HL-60/S4 treated with retinoic acid at 250 ng/mL for 4 days and 3 days (cell line): ENCODE measurements around the gene PSMD3.

ENCODE experiments used
- in situ Hi-C: fragments of 300-500 bp; cut with MboI; formaldehyde crosslinking; loops from 2 replicates; pipeline ENCODE4 v1.7.0; 2022; ENCODE audit warnings: low sequenced_read_pairs

PSMD3 gene

GRCh38 chr17:40020146-40020545 is 39.5 kb downstream of the PSMD3 start:
- in situ Hi-C loops = loop anchor here (10.0 kb wide), 2 partner anchors 145 to 275 kb away; no protein-coding TSS in a partner anchor

GRCh38 chr17:40021451-40021971 is 40.9 kb downstream of the PSMD3 start:
- in situ Hi-C loops = loop anchor here (10.0 kb wide), 2 partner anchors 143 to 273 kb away; no protein-coding TSS in a partner anchor

GRCh38 chr17:40022497-40022896 is 41.9 kb downstream of the PSMD3 start:
- in situ Hi-C loops = loop anchor here (10.0 kb wide), 2 partner anchors 142 to 272 kb away; no protein-coding TSS in a partner anchor

GRCh38 chr17:40022961-40023541 is 42.4 kb downstream of the PSMD3 start:
- in situ Hi-C loops = loop anchor here (10.0 kb wide), 2 partner anchors 142 to 272 kb away; no protein-coding TSS in a partner anchor

- in situ Hi-C loops = loop anchor here (10.0 kb wide), 2 partner anchors 141 to 271 kb away; no protein-coding TSS in a partner anchor
Measured at GRCh38 chr17:40023590-40024292, 43.1 kb downstream of the PSMD3 start.

- in situ Hi-C loops = loop anchor here (10.0 kb wide), 2 partner anchors 140 to 270 kb away; no protein-coding TSS in a partner anchor
Measured at GRCh38 chr17:40024901-40025300, 44.3 kb downstream of the PSMD3 start.

- in situ Hi-C loops = loop anchor here (10.0 kb wide), 2 partner anchors 139 to 269 kb away; no protein-coding TSS in a partner anchor
Measured at GRCh38 chr17:40025559-40025958, 45.0 kb downstream of the PSMD3 start.

GRCh38 chr17:40025991-40026815 is 45.6 kb downstream of the PSMD3 start:
- in situ Hi-C loops = loop anchor here (10.0 kb wide), 2 partner anchors 139 to 269 kb away; no protein-coding TSS in a partner anchor

- in situ Hi-C loops = loop anchor here (10.0 kb wide), 2 partner anchors 138 to 268 kb away; no protein-coding TSS in a partner anchor
Measured at GRCh38 chr17:40026816-40027613, 46.4 kb downstream of the PSMD3 start.

- in situ Hi-C loops = loop anchor here (10.0 kb wide), 2 partner anchors 137 to 267 kb away; no protein-coding TSS in a partner anchor
Measured at GRCh38 chr17:40027614-40028012, 47.0 kb downstream of the PSMD3 start.

GRCh38 chr17:40028595-40028994 is 48.0 kb downstream of the PSMD3 start:
- in situ Hi-C loops = loop anchor here (10.0 kb wide), 2 partner anchors 136 to 266 kb away; no protein-coding TSS in a partner anchor

GRCh38 chr17:40031706-40032105 is 51.1 kb downstream of the PSMD3 start:
- in situ Hi-C loops = no loop called here

- in situ Hi-C loops = no loop called here
Measured at GRCh38 chr17:40032322-40033320, 52.0 kb downstream of the PSMD3 start.

GRCh38 chr17:40033339-40033738 is 52.7 kb downstream of the PSMD3 start:
- in situ Hi-C loops = no loop called here

- in situ Hi-C loops = no loop called here
Measured at GRCh38 chr17:40034426-40035161, 54.0 kb downstream of the PSMD3 start.

GRCh38 chr17:40035162-40035559 is 54.6 kb downstream of the PSMD3 start:
- in situ Hi-C loops = no loop called here

- in situ Hi-C loops = no loop called here
Measured at GRCh38 chr17:40038882-40039513, 58.4 kb downstream of the PSMD3 start.
